ENCODE data around the gene NFIX.
"Not testable (repeated sequence)": the region's sequence is repeated elsewhere in the genome, so short reads cannot be mapped to it uniquely, and the experiment has no call there.

Gene NFIX

GRCh38 chr19:12994701-12995595 is at the start of gene NFIX:
TSS of gene NFIX (plus strand) at chr19:12995475. CDS start at chr19:12995838, 363 bp downstream.
- DNase-seq (ENCODE audit: low spot score) = no peak

GRCh38 chr19:12945479-12946091 is 49.7 kb upstream of the NFIX start, which contains the start of gene RAD23A:
TSS of gene RAD23A (plus strand) at chr19:12945862. CDS start at chr19:12945949, 87 bp downstream.
- peak; percentile 98 for DNase-seq (ENCODE audit: low spot score)

- peak; percentile 50 for DNase-seq (ENCODE audit: low spot score)
These were observed 49.1 kb upstream of the NFIX start for GRCh38 chr19:12946092-12946721.

- no peak for DNase-seq (ENCODE audit: low spot score)
These were observed 48.4 kb upstream of the NFIX start for GRCh38 chr19:12946731-12947496.

DNA sequence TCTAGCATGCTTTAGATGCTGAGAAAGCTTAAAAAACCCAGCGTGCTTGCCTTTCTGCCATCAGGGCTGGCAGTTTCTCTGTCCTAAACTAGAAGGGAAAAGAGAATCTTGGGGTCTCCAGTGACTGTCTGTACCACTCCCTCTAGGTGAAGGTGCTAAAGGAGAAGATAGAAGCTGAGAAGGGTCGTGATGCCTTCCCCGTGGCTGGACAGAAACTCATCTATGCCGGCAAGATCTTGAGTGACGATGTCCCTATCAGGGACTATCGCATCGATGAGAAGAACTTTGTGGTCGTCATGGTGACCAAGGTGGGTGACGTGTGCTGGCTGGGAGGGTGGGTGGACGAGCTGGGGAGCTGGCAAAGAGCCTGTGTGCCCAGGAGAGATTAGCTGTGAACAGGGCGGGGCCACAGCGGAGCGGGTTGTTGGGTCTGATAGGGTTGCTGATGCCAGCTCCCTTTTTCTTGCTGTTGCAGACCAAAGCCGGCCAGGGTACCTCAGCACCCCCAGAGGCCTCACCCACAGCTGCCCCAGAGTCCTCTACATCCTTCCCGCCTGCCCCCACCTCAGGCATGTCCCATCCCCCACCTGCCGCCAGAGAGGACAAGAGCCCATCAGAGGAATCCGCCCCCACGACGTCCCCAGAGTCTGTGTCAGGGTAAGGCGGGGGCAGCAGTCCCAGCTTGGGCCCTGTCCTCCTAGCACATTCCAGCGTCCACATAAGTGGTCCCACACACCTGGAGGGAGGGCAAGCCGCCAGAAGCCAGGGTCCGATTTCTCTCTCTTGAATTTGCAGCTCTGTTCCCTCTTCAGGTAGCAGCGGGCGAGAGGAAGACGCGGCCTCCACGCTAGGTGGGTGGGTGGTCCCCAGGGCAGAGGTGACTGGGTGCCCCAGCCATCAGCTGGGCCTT is 47.3 kb upstream of the NFIX start:
- DNase-seq (ENCODE audit: low spot score) = no peak

- DNase-seq (ENCODE audit: low spot score) = no peak
These were observed 46.5 kb upstream of the NFIX start for GRCh38 chr19:12948612-12949362.

- no peak for DNase-seq (ENCODE audit: low spot score)
These were observed 45.7 kb upstream of the NFIX start for GRCh38 chr19:12949363-12950283.

- not testable (repeated sequence) for DNase-seq (ENCODE audit: low spot score)
These were observed 43.2 kb upstream of the NFIX start for GRCh38 chr19:12952050-12952449.

DNA sequence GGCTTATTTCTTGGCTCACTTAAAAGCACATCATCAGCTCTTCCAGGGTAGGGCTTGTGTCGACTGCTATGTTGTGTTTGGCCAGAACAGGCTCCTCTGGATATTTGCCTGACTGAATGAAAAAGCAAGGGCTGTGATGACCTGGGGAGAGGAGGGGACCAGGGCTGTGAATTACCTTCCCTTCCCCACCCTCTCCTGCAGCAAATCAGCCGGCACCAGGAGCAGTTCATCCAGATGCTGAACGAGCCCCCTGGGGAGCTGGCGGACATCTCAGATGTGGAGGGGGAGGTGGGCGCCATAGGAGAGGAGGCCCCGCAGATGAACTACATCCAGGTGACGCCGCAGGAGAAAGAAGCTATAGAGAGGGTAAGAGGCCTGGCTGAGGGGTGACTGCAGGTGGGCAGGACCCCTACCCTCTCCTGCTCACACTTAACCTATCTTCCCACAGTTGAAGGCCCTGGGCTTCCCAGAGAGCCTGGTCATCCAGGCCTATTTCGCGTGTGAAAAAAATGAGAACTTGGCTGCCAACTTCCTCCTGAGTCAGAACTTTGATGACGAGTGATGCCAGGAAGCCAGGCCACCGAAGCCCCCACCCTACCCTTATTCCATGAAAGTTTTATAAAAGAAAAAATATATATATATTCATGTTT is 42.7 kb upstream of the NFIX start:
- DNase-seq (ENCODE audit: low spot score) = no peak

- DNase-seq (ENCODE audit: low spot score) = no peak
These were observed 42.0 kb upstream of the NFIX start for GRCh38 chr19:12953138-12953798.

DNA sequence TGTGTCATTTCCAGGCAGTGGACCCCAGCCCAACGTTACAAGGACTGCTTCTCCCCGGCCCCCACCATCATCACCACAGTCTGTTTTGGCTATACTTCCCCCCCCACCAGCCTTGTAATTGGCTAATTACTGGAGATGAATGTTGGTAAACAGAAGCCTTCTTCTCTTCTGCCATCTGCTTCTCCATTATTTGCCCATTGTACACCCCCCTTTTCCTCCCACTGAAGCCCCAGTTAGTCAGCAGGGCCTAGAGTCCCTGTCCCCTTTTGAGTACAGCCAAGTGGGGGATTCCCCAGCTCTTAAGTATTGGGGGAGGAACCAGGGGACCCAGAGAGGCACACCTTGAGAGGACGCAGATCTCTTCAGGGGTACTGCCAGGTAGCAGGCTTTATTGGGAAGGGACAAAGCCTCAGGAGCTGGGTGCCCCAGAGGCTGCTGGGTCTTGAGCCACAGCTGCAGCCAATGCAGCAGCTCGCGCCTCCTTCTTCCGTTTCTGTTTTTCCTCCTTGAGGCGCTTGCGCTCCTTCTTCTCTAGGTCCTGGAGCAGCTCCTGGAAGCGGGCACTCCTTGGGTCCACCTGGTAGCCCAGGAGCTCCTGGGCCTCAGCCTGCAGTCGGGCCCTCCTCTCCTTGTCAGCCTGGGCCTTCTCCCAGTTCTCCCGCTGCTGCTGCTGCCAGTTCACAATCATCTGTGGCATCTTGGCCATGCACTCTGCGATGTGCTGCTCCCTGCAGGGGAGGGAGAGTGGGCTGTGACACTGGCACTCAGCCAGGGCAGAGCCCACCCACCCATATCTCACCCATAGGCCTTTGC is 41.3 kb upstream of the NFIX start:
- DNase-seq (ENCODE audit: low spot score) = no peak

- no peak for DNase-seq (ENCODE audit: low spot score)
These were observed 40.7 kb upstream of the NFIX start for GRCh38 chr19:12954612-12954962.

GRCh38 chr19:12955575-12955974 is 39.7 kb upstream of the NFIX start:
- not testable (repeated sequence) for DNase-seq (ENCODE audit: low spot score)

DNA sequence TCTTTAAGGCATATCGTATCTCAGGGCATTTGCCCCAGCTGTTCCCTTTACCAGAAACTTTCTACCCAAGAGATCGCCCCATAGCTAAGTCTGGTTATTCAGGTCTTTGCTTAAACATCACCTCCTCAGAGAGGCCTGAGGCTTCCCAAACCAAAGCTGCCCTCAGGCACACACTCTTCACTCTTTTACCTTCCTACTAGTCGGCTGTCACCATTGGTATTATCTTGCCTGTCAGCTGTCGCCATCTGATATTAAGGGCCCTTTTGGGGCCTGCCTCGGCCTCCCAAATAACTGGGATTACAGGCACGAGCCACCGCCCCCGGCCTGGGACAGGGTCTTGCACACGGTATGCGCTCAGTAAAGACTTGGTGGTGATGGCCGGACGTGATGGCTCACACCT is 39.3 kb upstream of the NFIX start:
- DNase-seq (ENCODE audit: low spot score) = no peak

- DNase-seq (ENCODE audit: low spot score) = peak; percentile 74
These were observed 38.6 kb upstream of the NFIX start, which contains the start of gene GADD45GIP1 for GRCh38 chr19:12956446-12957388. TSS of gene GADD45GIP1 (minus strand) at chr19:12957223. CDS start at chr19:12957212, 11 bp downstream.

GRCh38 chr19:12957389-12957952 is 37.8 kb upstream of the NFIX start:
- DNase-seq (ENCODE audit: low spot score) = not testable (repeated sequence)

Data from COLO829 (cell line).